ENCODE results near the gene TNS3. TPM values are rescaled to one million over a fixed set of nuclear protein-coding genes. Genes with fewer than 3 reads are reported as not detected.

The TNS3 gene
- total and polyA plus RNA-seq, 2 donors (not counting 3 experiments of a cell fraction or from before 2014, with no cell fraction given): 10.4 to 45.1 TPM

GRCh38 chr7:47282790-47283496 lies 299.0 kb downstream of the TNS3 start:
- Histone ChIP-seq H3K9me3 (replicated peaks; ENCODE audit: control insufficient read depth, insufficient read depth, low read length) (no peaks in the 10 kb centered on the region), H3K36me3 (ENCODE audit: control insufficient read depth in 2 of 2, extremely low read depth in 1 of 2, insufficient read depth in 2 of 2, low read length in 2 of 2) (peaks cover 0 to 3% of the 10 kb centered on the region in 2 experiments), H3K4me3 (replicated peaks in 1 of 3; ENCODE audit: insufficient read depth in 1 of 3, low read depth in 1 of 3, low read length in 3 of 3) (no peak overlapping the region), H3K9ac (replicated peaks; ENCODE audit: extremely low read depth, insufficient read depth, low read length) (no peak overlapping the region), H3K27ac (ENCODE audit: insufficient read depth, low read depth, low read length) (no peak overlapping the region), H4K20me1 (replicated peaks; ENCODE audit: control insufficient read depth, extremely low read depth, insufficient read depth, low read length) (no peaks in the 10 kb centered on the region), H3K4me2 (ENCODE audit: insufficient read depth, low read length) (no peak overlapping the region), H3K4me1 (ENCODE audit: control insufficient read depth, extremely low read depth, insufficient read depth, low read length) (no peaks in the 10 kb centered on the region), H3K9me1 (replicated peaks; ENCODE audit: control insufficient read depth, extremely low read depth, insufficient read depth, low read length) (no peaks in the 10 kb centered on the region), H3K79me2 (ENCODE audit: control insufficient read depth, insufficient read depth, low read length) (no peaks in the 10 kb centered on the region), H2AFZ (ENCODE audit: low read depth, low read length) (no peak overlapping the region), H3K27me3 (ENCODE audit: control insufficient read depth in 2 of 2, insufficient read depth in 2 of 2, low read length in 2 of 2) (no peaks in the 10 kb centered on the region)
- FAIRE-seq: no peak
- TF ChIP-seq MAX (IDR thresholded peaks at IDR 0.05; ENCODE audit: insufficient read depth, insufficient read length) (no peak), GATA2 (IDR thresholded peaks at IDR 0.05; ENCODE audit: insufficient read depth, insufficient read length, low read depth, low read length) (no peak), FOS (IDR thresholded peaks at IDR 0.05; ENCODE audit: borderline replicate concordance, insufficient read depth, low read length) (no peak), POLR2AphosphoS5 (IDR thresholded peaks at IDR 0.05; ENCODE audit: insufficient read depth, low read depth, low read length) (no peak), JUN (IDR thresholded peaks at IDR 0.05; ENCODE audit: borderline replicate concordance, insufficient read depth, insufficient read length, low read depth) (no peak), POLR2A (IDR thresholded peaks at IDR 0.05; ENCODE audit: low read depth, low read length) (no peak), CTCF (IDR thresholded peaks at IDR 0.05; ENCODE audit: extremely low read depth in 1 of 2, insufficient read depth in 1 of 2, low read depth in 1 of 2, low read length in 2 of 2) (no peak), EZH2 (IDR thresholded peaks at IDR 0.05; ENCODE audit: borderline replicate concordance, low read depth, low read length, severe bottlenecking) (no peak), MYC (IDR thresholded peaks at IDR 0.05; ENCODE audit: low read depth, low read length) (no peak)
- intact Hi-C loops (cut with micrococcal nuclease) (no loop called here), dilution Hi-C loops (cut with MboI; ENCODE audit: extremely low pct_ligation_motif_present, low sequenced_read_pairs) (no loop called here)
- no peak for DNase-seq (ENCODE audit: low read depth, low spot score)
- POLR2A ChIA-PET: no interaction called here
- CTCF ChIA-PET: interaction anchor here (1.0 kb wide), 1 partner anchor 17 kb away, joined by 6 read pairs; no protein-coding TSS in a partner anchor
- no TSS peak for BruUV-seq (replicated peaks)

Data from endothelial cell of umbilical vein (primary cell).